ENCODE results near the gene PTBP3. TPM values are rescaled to one million over a fixed set of nuclear protein-coding genes. Genes with fewer than 3 reads are reported as not detected.
A peak's percentile ranks its signal among the peaks of the same experiment; 100 is the strongest.

Gene PTBP3
- total RNA-seq, 1 donor from 2014 or later, result 210 TPM

DNA sequence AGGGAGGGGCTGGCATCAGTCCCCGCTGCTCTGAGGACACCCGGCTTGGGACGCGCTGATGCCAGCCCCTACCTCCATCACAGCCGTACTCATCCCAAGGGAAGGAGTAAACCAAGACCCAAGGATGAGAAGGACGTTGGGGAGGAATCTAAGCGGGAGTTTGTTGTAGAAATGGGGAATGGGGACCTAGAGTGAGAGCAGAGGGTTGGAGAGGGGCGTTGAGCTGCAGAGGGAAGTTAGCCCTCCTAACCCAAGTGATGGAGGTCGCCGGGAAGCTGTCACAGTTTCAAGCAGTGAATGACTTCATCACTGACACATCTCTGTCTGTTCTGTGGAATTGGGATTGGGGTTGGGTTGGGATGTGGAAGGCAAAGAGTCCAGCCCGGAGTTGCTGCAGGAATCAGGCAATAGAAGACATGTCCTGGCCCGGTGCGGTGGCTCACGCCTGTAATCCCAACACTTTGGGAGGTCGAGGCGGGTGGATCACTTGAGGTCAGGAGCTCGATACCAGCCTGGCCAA lies 157.6 kb downstream of the PTBP3 start:
- no peak for DNase-seq (ENCODE audit: low read depth)
- peak overlapping the region; percentile 62 for H3K4me3 ChIP-seq (ENCODE audit: low read depth, low read length)
- TF ChIP-seq, protein P1, sequence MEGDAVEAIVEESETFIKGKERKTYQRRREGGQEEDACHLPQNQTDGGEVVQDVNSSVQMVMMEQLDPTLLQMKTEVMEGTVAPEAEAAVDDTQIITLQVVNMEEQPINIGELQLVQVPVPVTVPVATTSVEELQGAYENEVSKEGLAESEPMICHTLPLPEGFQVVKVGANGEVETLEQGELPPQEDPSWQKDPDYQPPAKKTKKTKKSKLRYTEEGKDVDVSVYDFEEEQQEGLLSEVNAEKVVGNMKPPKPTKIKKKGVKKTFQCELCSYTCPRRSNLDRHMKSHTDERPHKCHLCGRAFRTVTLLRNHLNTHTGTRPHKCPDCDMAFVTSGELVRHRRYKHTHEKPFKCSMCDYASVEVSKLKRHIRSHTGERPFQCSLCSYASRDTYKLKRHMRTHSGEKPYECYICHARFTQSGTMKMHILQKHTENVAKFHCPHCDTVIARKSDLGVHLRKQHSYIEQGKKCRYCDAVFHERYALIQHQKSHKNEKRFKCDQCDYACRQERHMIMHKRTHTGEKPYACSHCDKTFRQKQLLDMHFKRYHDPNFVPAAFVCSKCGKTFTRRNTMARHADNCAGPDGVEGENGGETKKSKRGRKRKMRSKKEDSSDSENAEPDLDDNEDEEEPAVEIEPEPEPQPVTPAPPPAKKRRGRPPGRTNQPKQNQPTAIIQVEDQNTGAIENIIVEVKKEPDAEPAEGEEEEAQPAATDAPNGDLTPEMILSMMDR (conservative IDR thresholded peaks at IDR 0.05; ENCODE audit: low read depth, low read length), result no peak

DNA sequence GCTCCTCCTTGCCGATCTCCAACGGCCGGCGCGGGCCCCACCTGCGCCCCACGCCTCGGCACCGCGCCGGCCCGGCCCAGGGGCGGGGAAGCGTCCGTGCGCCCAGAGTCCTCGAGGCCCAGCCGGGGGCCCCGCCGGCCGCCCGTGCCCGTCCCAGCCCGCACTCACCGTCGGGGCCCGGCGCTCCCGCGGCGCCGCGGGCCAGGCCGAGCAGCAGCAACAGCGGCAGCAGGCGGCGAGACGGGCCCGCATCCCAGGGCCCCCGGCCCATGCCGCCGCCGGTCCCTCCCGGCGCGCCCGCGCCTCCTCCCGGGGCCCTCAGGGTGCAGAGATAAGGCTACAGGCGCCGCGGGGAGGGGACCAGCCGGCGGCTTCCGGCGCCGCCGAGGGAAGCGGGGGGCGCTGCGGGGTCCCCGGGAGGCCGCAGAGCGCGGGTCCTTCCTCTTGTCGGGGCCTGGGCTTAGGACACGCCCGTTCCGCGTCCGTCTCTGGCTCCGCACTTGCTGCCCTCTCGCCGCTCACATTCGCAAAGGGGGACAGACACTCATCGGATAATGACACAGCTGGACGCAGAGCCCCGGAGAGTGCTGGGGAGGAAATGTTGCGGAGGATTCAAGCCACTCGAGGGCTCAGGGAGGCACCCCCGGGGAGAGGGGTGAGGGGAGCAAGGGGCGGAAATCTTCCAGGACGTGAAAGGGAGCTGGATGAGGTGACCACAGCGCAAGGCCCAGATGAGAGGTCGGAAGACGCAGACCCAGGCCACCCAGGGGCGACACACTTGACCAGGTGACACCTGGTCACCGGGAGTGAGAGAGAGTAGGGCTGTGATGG lies 158.2 kb downstream of the PTBP3 start, which contains the start of gene SUSD1:
SUSD1 (minus strand) TSS at position 333 of the 831 bp plus-strand sequence; CDS start at position 271, 62 bp downstream.
- no peak for DNase-seq (ENCODE audit: low read depth)
- peak within 1 kb of the TSS; percentile 62 for H3K4me3 ChIP-seq (ENCODE audit: low read depth, low read length)
- TF ChIP-seq, protein P1 (conservative IDR thresholded peaks at IDR 0.05; ENCODE audit: low read depth, low read length), result no peak

DNA sequence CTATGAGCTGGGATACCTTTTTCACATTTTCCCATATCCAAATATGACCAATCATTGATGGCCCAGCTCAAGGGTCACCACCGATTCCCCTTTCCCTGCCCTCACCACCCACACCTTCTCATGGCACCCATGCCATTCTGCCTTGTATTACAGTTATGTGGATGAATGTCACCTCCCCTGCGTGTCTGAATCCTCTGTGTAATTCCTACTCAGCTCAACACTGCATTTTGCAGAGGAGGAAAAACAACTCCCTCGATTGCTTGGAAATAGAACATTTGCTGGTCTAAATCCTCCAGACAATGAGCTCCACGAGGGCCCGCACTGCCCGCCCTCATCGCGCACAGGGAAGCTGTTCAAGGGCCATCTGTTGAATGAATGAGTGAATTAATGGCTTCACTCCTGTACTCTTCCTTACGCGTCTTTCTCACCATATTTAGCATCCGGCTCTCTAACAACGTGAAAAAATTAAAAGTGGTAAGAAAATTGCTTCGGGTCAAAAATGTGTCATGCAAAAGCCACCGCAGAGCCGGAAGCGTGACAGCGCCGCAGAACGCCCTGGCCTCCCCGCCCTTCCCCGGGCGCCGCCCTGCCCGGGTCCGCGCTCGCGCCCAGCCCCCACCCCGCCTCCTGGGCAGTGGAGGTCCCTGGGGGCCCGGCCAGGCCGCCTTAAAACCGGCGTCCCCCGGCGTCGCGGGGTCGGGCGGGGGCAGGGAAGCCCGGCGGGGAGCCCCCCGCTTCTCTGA lies 159.0 kb downstream of the PTBP3 start:
- TF ChIP-seq, protein P1 (conservative IDR thresholded peaks at IDR 0.05; ENCODE audit: low read depth, low read length), result no peak
- H3K4me3 ChIP-seq (ENCODE audit: low read depth, low read length), result peak overlapping the region; percentile 62
- no peak for DNase-seq (ENCODE audit: low read depth)

DNA sequence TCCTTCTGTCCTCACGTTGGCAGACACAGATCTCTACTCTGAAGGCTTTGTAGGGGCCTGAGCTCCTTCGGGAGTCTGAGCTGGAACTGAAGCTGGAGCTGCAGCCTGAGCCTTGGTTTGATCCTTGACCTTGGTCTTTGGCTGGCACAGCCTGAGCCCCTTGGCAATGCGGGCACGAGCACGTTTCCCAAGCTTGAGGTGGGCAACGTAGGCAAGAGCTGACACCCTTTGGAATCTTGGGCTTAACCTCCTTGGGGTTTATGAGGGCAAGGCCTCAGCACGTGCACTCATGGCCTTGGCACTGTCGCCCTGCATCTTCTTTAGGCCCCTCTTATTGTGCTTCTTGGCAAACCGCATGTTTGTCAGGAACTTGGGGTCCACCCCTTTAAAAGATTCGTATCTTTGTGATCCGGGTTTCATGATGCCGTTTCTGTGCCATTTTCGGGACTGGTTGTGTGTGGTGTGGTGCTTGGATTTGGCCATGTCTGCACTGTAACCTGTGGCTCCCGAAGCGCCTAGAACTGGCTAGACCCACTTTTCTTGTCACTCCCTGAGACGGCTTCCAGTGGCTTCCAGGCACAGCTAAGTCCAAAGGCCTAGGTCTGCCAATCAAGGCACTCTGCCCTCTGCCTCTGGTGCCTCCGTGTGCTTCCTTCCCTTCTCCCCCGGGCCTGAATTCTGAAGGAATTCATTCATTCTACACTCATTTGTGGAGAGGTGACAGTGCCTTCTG lies 159.8 kb downstream of the PTBP3 start:
- no peak for DNase-seq (ENCODE audit: low read depth)
- TF ChIP-seq, protein P1 (conservative IDR thresholded peaks at IDR 0.05; ENCODE audit: low read depth, low read length), result no peak
- peak overlapping the region; percentile 62 for H3K4me3 ChIP-seq (ENCODE audit: low read depth, low read length)

DNA sequence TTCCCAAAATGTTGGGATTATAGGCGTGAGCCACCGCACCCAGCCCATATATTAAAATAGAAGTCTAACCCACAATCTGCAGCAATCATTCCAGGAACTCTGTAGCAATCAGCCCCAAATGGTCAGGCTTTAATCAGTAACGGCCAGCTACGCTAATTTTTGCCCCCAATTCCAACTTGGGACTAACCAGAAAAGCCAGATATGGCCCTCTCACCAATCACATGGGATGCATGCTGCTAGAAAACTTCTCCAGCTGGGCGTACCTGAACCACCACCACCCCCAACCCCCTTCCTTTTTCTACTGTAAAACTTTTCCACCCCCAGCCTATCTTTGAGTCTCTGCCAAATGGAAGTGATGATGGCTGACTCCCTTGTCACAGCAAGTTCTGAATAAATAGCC lies 162.5 kb downstream of the PTBP3 start:
- DNase-seq (ENCODE audit: low read depth), result no peak
- TF ChIP-seq, protein P1 (conservative IDR thresholded peaks at IDR 0.05; ENCODE audit: low read depth, low read length), result no peak
- H3K4me3 ChIP-seq (ENCODE audit: low read depth, low read length), result no peak overlapping the region

DNA sequence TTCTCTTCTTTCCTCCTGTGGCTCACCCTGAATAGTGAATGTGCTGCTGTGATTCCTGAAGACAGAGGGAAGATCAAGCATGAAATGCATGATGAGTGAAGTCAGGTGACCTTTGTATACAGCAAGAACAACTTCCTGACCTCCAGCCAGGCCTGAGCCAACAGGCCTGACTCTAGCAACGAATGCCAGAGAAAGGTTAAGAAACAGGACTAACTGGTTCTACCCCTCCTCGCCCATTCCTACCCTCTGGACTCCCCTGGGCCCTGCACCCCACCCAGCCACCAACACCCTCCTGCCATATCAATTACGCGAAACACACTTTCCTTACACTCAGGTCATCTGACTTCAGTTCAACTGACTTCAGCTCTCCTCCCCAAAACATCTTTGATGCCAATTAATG lies 163.2 kb downstream of the PTBP3 start:
- DNase-seq (ENCODE audit: low read depth), result peak; percentile 44
- TF ChIP-seq, protein P1 (conservative IDR thresholded peaks at IDR 0.05; ENCODE audit: low read depth, low read length), result no peak

More for the DNA sequence above, 163.2 kb downstream of the PTBP3 start:
- H3K4me3 ChIP-seq (ENCODE audit: low read depth, low read length), result no peak overlapping the region
